Sigmoid colon (tissue), 7 donors: ENCODE results near the gene EHMT1. TPM values are rescaled to one million over a fixed set of nuclear protein-coding genes. Genes with fewer than 3 reads are reported as not detected.

Source experiments
- DNase-seq: peaks from one replicate; pipeline ENCODE4 v3.0.0-alpha.2; 2019
- H3K27ac ChIP-seq, 4 donors: fragments of 200-600 bp; sonication (generic); one replicate each; pipeline ENCODE4 v1.5.1; 2016 to 2019; ENCODE audit warnings: mild to moderate bottlenecking in 1 of 4
- H3K27me3 ChIP-seq, 3 donors: fragments of 200-600 bp; sonication (generic); one replicate each; pipeline ENCODE4 v1.5.1; 2019; ENCODE audit warnings: mild to moderate bottlenecking in 1 of 3
- H3K36me3 ChIP-seq, 4 donors: fragments of 200-600 bp; sonication (generic); one replicate each; pipeline ENCODE4 v1.5.1; 2016 to 2019
- H3K4me1 ChIP-seq, 4 donors: fragments of 200-600 bp; sonication (generic); one replicate each; pipeline ENCODE4 v1.5.1; 2017 to 2019
- H3K4me3 ChIP-seq, 4 donors: fragments of 200-600 bp; sonication (generic); one replicate each; pipeline ENCODE4 v1.5.1; 2017 to 2019; ENCODE audit warnings: mild to moderate bottlenecking in 2 of 4, moderate library complexity in 1 of 4
- H3K9me3 ChIP-seq, 4 donors: fragments of 200-600 bp in 3 of 4; sonication (generic) in 3 of 4; one replicate each; pipeline versions ENCODE4 v1.5.1 to v1.6.1; 2013 to 2019
- EP300 ChIP-seq, 4 donors: sonication (generic); formaldehyde crosslinking; IDR thresholded peaks; one replicate each; pipeline ENCODE4 v1.6.1; 2017; ENCODE audit warnings: antibody characterized with exemption in 4 of 4
- POLR2A ChIP-seq, 2 donors: fragments of 450-650 bp; IDR thresholded peaks; one replicate each; pipeline ENCODE4 v1.6.1; 2016; ENCODE audit warnings: antibody characterized with exemption in 2 of 2, mild to moderate bottlenecking in 2 of 2, moderate library complexity in 2 of 2
- POLR2AphosphoS5 ChIP-seq, 4 donors: sonication (generic); formaldehyde crosslinking; IDR thresholded peaks; one replicate each; pipeline ENCODE4 v1.6.1; 2017; ENCODE audit warnings: antibody characterized with exemption in 4 of 4
- WGBS, 2 donors: extraction: QIAGEN DNeasy Blood & Tissue Kit; methylation state at CpG; one replicate each; pipeline ENCODE4 v1.1.7; 2013; 5-methylcytosine and 5-hydroxymethylcytosine counted together
- intact Hi-C: fragments of 100-400 bp; cut with DNase I; formaldehyde crosslinking; loops from one replicate; pipeline ENCODE4 v1.15.1; 2023
- polyA plus RNA-seq, 3 donors: library from polyadenylated mRNA; stranded (reverse); fragments of 200-250 nt; gene quantifications; one replicate each; pipeline ENCODE4 v1.2.3, GENCODE V29; 2013
- total RNA-seq, 4 donors: library from RNA; depleted of rRNA; stranded (reverse); fragments of >200 nt; gene quantifications; one replicate each; pipeline ENCODE4 v1.1.0, GENCODE V29; 2016
- TF ChIP-seq, protein P1 (sequence below), 4 experiments: fragments of 450-650 bp in 3 of 4; fragments of 200-600 bp in 1 of 4; IDR thresholded peaks; one replicate each; pipeline ENCODE4 v1.5.1; 2016 to 2019; ENCODE audit warnings: antibody characterized with exemption in 4 of 4, mild to moderate bottlenecking in 3 of 4, moderate library complexity in 2 of 4
- donor health status: healthy with polysubstance abuse.
- donor health status: Bipolar disorder and iron deficiency.
- donor health status: healthy.

Gene EHMT1
- total and polyA plus RNA-seq, 7 donors, result 19.2 to 91.4 (median 60.4) TPM

DNA sequence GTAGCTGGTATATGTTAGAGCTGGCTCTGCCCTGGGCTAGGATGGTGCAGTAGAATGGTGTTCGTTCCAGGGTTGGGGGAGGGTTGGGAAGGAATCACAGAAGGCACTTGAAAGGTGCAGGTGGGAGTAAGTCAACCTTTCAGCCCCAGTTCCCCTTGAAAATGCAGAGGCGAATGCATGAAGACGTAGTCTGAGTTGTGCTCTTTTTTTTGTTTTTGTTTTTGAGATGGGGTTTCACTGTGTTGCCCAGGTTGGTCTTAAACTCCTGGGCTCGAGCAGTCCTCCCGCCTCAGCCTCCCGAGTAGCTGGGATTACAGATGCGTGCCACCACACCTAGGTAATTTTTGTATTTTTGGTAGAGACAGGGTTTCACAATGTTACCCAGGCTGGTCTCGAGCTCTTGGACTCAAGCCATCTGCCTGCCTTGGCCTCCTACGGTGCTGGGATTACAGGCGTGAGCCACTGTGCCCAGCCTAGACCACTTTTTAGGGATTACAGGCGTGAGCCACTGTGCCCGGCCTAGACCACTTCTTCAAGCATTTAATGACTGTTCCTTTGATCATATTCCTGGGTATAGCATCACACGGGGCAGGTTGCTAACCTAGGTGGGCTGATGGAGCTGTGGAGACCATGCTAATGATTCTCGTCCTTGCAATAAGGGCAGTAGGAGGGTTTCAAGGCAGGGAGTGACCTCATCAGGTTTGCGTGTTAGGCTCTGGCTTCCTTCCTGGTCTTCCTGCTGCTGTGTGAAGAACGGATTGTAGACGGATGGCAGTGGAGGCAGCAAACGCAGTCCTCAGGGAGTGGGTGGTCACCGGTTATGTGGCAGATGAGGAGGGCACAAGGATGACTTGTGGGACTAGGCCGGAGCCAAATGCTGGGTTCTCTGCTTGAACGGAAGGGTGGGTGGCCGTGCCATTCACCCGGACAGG lies 13.7 kb downstream of the EHMT1 start:
- intact Hi-C loops, result no loop called here
- Histone ChIP-seq H3K27me3 (no peaks in the 10 kb centered on the region), H3K36me3 (no peaks in the 10 kb centered on the region), H3K4me1 (peaks cover 0 to 56% (median 55%) of the 10 kb centered on the region in 4 donors), H3K27ac (peak overlapping the region in 1 of 4 donors; percentile 15), H3K4me3 (no peak overlapping the region), H3K9me3 (no peaks in the 10 kb centered on the region)
- no peak for DNase-seq
- TF ChIP-seq POLR2A (IDR thresholded peaks at IDR 0.05), result no peak
- TF ChIP-seq, protein P1, sequence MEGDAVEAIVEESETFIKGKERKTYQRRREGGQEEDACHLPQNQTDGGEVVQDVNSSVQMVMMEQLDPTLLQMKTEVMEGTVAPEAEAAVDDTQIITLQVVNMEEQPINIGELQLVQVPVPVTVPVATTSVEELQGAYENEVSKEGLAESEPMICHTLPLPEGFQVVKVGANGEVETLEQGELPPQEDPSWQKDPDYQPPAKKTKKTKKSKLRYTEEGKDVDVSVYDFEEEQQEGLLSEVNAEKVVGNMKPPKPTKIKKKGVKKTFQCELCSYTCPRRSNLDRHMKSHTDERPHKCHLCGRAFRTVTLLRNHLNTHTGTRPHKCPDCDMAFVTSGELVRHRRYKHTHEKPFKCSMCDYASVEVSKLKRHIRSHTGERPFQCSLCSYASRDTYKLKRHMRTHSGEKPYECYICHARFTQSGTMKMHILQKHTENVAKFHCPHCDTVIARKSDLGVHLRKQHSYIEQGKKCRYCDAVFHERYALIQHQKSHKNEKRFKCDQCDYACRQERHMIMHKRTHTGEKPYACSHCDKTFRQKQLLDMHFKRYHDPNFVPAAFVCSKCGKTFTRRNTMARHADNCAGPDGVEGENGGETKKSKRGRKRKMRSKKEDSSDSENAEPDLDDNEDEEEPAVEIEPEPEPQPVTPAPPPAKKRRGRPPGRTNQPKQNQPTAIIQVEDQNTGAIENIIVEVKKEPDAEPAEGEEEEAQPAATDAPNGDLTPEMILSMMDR (IDR thresholded peaks at IDR 0.05), result no peak
- no peak for TF ChIP-seq EP300 (IDR thresholded peaks at IDR 0.05)
- TF ChIP-seq POLR2AphosphoS5 (IDR thresholded peaks at IDR 0.05), result no peak
- 81 to 84% methylated on average over 23 of the region's 23 CpGs for WGBS, 2 donors

DNA sequence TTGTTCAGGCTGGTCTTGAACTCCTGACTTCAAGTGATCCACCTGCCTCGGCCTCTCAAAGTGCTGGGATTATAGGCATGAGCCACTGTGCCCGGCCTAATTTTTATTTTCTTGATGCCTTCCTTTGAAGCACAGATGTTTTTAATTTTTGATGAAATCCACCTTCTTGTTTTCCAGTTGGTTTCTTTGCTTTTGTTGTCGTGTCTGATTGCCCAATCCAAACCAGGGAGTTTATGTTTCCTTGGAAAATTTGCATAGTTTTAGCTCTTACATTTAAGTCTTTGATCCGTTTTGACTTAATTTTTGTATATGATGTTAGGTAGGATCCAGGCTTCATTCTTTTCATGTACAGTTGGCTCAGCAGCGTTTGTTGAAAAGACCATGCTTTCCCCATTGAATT lies 15.2 kb downstream of the EHMT1 start:
- Histone ChIP-seq H3K27ac (no peak overlapping the region), H3K4me3 (no peak overlapping the region), H3K36me3 (no peaks in the 10 kb centered on the region), H3K9me3 (no peaks in the 10 kb centered on the region), H3K4me1 (peaks cover 0 to 42% (median 40%) of the 10 kb centered on the region in 4 donors), H3K27me3 (no peaks in the 10 kb centered on the region)
- TF ChIP-seq POLR2A (IDR thresholded peaks at IDR 0.05) (no peak), POLR2AphosphoS5 (IDR thresholded peaks at IDR 0.05) (no peak), EP300 (IDR thresholded peaks at IDR 0.05) (no peak)
- TF ChIP-seq, protein P1 (IDR thresholded peaks at IDR 0.05), result no peak
- 82 to 90% methylated on average over 5 of the region's 5 CpGs for WGBS, 2 donors
- no peak for DNase-seq
- intact Hi-C loops, result no loop called here

DNA sequence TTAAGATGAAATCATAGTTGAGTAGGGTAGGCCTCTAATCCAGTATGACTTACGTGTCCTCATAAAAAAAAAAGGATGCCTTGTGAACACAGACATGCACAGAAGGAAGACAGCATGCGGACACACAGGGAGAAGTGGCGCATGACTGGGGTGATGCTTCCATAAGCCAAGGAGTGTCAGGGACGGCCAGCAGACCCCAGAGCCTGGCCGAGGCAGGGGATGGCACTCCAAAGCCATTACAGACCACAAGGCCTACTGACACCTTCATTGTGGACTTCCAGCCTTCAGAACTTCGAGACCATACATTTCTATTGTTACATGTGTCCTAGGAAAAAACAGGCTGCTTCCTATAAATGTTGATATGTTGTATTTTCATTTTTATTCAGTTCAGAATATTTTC lies 19.9 kb downstream of the EHMT1 start:
- intact Hi-C loops, result no loop called here

DNA sequence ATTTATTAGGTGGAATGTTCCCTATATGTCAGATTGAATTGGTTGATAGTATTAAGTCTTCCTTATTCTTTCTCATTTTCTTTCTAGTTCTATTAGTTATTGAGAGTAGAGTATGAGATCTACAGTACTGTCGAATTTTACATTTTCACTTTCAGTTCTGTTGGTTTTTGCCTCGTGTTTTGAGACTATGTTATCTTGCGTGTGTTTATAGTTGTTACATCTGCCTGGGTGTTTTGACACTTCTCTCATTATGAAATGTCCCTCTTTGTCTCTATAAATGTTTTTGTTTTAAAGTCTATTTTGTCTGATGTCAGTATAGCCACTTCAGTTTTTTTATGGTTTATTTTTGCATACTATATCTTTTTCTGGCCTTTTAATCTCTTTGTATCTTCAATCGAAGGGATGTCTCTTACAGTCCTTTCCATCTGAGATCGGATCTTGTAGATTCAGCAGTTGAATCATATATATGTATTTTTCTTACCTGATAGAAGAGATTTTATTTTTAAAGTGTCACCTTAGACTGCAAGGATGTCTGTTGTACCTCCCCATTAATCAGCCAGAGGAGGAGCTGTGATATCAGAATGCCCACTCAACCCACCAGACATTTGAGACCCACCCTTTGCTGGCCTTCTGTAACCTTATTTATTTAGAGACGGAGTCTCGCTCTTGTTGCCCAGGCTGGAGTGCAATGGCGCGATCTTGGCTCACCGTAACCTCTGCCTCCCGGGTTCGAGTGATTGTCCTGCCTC lies 20.7 kb downstream of the EHMT1 start:
- peak overlapping the region in 1 of 4 donors; percentile 1 for H3K4me3 ChIP-seq

More for the DNA sequence above, 19.9 kb downstream of the EHMT1 start:
- Histone ChIP-seq H3K9me3 (no peaks in the 10 kb centered on the region), H3K36me3 (peaks cover 0 to 4% (median 0%) of the 10 kb centered on the region in 4 donors), H3K4me3 (no peak overlapping the region), H3K27ac (no peak overlapping the region), H3K4me1 (peaks cover 0 to 17% (median 10%) of the 10 kb centered on the region in 4 donors), H3K27me3 (no peaks in the 10 kb centered on the region)
- 92 to 93% methylated on average over 6 of the region's 6 CpGs for WGBS, 2 donors
- TF ChIP-seq POLR2AphosphoS5 (IDR thresholded peaks at IDR 0.05), result no peak
- TF ChIP-seq, protein P1 (IDR thresholded peaks at IDR 0.05), result no peak
- TF ChIP-seq EP300 (IDR thresholded peaks at IDR 0.05), result no peak
- no peak for DNase-seq

More for the DNA sequence above, 20.7 kb downstream of the EHMT1 start:
- H3K27ac ChIP-seq, result peak overlapping the region in 1 of 4 donors; percentile 25
- H3K36me3 ChIP-seq, result peaks cover 0 to 8% (median 0%) of the 10 kb centered on the region in 4 donors
- TF ChIP-seq, protein P1 (IDR thresholded peaks at IDR 0.05), result no peak
- no peak for TF ChIP-seq POLR2A (IDR thresholded peaks at IDR 0.05)
- no peak for TF ChIP-seq EP300 (IDR thresholded peaks at IDR 0.05)
- TF ChIP-seq POLR2AphosphoS5 (IDR thresholded peaks at IDR 0.05), result no peak
- H3K4me1 ChIP-seq, result peaks cover 0 to 17% (median 10%) of the 10 kb centered on the region in 4 donors
- no peaks in the 10 kb centered on the region for H3K9me3 ChIP-seq
- intact Hi-C loops, result no loop called here
- DNase-seq, result no peak
- 63 to 73% methylated on average over 12 of the region's 12 CpGs for WGBS, 2 donors
- H3K27me3 ChIP-seq, result no peaks in the 10 kb centered on the region
